Stimulated activated CD4-positive, alpha-beta T cell treated with anti-CD3 and anti-CD28 coated beads, Interleukin-1b, Interleukin-23, amount 100 ng/mL, for 48 hours (primary cell): ENCODE data around the gene ALG1L2.
"Not testable (repeated sequence)": the region's sequence is repeated elsewhere in the genome, so short reads cannot be mapped to it uniquely, and the experiment has no call there.

ENCODE experiments used
- DNase-seq: peaks from one replicate; pipeline ENCODE4 v3.0.0-alpha.2; 2020

The ALG1L2 gene, protein sequence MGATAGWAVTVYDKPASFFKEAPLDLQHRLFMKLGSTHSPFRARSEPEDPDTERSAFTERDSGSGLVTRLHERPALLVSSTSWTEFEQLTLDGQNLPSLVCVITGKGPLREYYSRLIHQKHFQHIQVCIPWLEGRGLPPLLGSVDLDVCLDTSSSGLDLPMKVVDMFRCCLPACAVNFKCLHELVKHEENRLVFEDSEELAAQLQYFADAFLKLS

DNA sequence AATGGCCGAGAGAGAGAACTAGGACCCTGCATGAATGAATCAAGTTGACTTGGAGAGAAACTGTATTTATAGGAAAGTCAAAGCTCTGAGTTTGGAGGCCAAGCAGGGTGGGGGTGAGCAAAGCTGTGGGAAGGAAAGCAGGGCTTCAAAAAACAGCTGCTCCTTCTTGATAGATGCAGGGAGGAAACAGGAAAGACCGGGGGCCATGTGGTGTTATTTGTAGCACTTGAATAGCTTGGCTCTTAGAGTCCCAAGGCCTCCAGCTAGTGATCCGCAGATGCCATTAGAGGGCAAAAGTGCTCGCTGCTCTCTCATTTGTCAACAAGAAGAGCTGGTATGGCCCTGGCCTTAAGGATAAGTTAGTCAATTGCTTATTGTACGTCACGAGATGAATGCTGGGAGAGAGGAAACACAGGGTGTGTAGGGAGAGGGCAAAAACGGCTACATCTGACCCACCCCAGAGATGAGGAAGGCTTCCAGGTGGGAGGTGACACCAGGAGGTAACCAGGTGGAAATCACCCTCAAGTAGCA lies at the start of gene ALG1L2:
Gene ALG1L2 (plus strand): TSS at position 481 of the 531 bp plus-strand sequence. CDS start 186 bp downstream, outside the sequence.
- no peak for DNase-seq

DNA sequence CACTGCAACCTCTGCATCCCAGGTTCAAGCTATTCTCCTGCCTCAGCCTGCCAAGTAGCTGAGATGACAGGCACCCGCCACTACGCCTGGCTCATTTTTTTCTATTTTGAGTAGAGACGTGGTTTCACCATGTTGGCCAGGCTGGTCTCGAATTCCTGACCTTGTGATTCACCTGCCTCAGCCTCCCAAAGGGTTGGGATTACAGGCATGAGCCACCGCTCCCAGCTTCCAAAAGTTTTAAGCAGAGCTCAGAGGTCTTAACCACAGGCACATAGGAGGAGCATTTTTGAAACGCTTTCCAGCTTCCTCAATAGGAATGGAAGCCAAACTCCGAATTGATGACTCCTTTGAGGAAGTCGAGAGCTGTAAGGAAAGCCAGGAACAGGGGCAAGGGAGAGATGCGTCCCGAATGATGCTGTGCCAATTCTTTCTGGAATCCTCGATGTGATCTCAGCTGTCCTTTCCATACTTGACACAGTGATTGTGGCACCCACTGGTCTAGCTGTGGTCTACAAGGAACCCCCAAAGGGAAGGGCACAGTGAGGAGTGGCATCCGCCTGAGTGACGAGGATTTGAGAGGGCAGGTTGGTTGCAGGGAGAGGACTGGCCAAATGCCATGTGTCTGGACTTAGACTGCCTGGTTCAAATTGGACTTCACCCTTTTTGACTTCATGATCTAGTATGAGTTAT lies 44.4 kb upstream of the ALG1L2 start:
- DNase-seq: not testable (repeated sequence)

DNA sequence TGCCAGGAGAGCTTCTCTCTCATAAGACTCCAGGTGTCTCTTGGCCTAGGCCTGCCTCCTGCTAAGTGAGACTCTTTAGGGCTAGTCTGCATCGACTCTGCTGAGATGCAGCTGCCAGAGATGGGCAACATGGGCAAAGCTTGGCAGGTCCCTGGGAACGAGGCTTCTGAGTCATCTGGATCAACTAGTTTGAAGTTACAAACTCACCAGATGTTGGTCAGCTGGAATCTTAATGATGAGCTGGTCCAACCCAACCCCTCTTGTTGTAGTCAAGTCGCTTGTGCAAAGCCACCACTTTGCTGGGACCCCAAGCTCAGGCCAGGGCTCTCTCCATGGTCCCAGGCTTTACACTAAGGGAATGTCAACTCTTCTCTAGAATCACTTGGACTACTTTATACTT lies 38.9 kb upstream of the ALG1L2 start:
- not testable (repeated sequence) for DNase-seq

DNA sequence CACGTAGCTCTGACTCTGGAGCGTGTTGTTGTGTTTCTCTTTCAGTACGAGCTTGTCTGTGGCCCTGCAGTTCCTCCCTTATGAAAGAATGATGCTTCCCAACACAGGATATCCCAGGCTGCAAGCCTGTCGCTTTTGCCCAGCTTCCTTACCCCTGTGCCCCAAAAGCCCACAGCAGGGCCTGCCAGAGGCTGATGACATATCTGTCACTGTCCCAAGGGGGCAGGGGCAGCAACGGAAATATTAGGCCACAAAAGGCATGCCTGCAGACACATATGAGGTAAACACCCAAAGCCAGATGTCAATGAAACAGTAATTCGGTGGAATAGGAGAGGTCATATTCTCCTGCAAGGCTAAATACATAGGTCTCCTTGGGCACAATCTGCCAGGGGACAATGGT lies 38.0 kb upstream of the ALG1L2 start:
- not testable (repeated sequence) for DNase-seq

DNA sequence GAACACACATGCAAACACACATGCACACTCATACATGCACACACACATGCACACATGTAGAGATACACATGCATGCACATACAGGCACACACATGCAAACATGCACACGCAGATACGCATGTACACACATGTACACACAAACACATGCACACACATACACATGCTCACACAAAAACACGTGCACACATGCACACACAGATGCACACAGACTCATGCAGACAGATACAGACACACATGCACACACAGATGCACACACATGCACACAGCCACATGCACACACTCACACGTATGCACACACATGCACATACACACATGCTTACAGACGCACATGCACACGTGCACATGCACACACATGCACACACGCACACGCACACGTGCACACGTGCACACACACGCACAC lies 37.3 kb upstream of the ALG1L2 start:
- DNase-seq: no peak

DNA sequence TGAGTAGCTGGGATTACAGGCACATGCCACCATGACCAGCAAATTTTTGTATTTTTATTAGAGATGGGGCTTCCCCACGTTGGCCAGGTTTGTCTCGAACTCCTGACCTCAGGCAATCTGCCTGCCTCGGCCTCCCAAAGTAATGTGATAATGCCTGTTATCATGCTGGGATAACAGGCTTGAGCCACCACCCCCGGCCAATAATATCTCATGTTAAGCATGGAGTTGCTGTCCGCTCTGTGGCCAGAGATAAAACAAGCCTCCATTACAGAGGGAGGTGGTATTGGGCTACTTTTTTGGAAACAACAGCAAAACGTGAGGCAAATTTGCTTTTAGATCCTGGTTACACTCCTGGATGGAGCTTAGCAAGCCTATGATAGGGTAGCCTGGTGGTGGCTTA lies 32.9 kb upstream of the ALG1L2 start:
- DNase-seq: no peak

DNA sequence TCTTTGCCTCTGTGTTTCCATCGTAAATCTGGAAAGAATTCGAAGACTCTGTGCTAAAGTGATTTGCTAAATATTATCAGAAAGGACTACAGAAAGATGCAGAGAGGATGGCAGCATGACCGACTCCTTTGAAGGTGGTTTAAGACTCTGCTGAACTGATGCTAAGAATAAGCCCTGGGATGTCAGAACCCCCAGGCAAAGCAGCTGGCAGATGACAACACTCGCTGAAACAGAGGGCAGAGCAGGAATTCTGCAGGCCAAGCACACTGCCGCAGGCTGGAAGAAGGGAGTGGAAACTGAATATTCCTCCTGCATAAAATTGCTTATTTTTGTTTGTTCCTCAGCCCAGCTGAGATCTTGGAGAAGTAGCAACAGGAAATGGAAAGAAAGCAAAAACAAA lies 29.3 kb upstream of the ALG1L2 start:
- not testable (repeated sequence) for DNase-seq

DNA sequence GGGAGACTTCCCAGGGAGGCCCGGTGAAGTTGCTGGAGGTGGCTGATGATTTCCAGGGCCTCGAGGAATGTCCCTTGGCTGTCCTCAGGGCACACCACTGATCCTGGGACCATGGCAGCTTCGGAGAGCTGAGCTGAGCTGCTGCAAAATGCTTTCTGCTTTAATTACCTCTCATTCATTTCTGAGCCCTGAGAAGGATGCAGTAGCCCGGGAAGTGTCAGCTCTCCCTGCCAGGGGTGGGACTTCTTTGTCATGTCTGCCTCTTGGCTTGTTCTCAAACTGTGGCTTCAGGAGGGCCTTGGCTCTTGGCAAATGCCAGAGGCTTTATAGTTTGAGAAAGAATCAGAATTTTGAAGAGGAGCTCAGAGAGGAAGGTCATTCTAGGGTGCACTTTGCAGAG lies 28.7 kb upstream of the ALG1L2 start:
- DNase-seq: not testable (repeated sequence)

DNA sequence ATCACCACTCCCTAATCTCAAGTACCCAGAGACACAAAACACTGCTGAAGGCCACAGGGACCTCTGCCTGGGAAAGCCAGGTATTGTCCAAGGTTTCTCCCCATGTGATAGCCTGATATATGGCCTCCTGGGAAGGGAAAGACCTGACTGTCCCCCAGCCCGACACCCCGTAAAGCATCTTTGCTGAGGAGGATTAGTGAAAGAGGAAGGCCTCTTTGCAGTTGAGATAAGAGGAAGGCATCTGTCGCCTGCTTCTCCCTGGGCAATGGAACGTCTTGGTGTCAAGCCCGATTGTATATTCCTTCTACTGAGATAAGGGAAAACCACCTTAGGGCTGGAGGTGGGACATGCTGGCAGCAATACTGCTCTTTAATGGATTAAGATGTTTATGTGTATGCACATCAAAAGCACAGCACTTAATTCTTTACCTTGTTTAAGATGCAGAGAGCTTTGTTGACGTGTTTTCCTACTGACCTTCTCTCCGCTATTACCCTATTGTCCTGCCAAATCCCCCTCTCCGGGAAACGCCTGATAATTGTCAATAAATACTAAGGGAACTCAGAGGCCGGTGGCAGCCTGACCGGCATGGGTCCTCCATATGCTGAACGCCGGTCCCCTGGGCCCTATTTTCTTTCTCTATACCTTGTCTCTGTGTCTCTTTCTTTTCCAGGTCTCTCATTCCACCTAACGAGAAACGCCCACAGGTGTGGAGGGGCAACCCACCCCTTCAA lies 23.9 kb upstream of the ALG1L2 start:
- not testable (repeated sequence) for DNase-seq

DNA sequence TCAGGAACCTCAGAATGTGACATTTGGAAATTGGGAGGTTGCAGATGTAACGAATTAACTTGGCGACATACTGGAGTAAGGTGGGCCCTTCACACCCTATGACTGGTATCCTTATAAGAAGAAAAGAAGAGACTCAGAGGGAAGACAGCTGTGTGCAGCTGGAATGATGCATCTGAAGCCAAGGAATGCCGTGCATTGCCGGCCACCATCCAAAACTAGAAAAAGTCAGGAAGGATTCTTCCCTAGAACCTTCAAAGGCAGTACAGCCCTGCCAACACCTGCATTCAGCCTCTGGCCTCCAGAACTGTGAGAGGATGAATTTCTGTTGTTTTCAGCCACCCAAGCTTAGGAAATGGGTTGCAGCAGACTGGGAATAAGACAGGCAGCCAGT lies 23.4 kb upstream of the ALG1L2 start:
- DNase-seq: not testable (repeated sequence)

DNA sequence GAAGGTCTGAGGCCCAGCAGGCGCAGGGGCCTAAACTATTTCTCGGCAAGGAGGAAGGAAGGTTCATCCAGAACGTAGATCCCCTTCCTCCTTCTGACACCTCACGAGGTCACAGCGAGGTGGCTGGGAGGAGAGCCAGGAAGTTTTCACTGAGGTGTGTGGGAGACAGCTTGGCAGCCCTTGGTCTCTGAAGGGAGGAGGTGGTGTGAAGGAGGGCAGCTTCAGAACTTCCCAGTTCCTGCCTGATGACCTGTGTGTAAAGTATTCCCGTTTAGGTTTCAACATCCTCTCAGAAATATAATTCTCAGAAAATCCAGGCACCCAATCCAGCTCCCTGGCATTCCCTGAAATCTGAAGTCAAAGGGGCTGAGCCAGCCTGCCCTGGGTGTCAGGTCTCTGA lies 22.9 kb upstream of the ALG1L2 start:
- DNase-seq: not testable (repeated sequence)

DNA sequence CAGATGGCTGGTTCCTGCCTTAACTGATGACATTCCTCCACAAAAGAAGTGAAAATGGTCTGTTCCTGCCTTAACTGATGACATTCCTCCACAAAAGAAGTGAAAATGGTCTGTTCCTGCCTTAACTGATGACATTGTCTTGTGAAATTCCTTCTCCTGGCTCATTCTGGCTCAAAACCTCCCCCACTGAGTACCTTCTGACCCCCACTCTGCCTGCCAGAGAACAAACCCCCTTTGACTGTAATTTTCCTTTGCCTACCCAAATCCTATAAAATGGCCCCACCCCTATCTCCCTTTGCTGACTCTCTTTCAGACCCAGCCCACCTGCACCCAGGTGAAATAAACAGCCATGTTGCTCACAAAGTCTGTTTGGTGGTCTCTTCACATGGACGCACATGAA lies 22.5 kb upstream of the ALG1L2 start:
- DNase-seq: not testable (repeated sequence)

DNA sequence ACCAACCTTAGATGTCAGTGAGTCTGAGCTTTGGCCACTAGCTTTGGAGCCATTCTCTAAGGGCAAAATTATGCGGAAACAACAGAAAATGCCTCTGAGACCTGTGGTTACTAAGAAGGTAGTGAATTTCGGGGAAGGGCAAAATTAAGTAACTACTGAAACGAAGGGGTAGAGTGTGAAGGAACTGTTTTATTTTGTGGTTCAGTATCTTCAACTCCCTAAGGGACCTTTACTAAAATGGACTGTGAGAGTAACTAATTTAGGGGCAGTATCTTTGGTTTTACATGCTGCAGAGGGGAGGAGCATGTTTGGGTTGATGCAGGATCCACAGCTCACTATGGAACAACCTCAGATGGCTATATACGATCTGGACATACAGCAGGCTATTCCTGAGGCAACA lies 8.0 kb upstream of the ALG1L2 start:
- no peak for DNase-seq

DNA sequence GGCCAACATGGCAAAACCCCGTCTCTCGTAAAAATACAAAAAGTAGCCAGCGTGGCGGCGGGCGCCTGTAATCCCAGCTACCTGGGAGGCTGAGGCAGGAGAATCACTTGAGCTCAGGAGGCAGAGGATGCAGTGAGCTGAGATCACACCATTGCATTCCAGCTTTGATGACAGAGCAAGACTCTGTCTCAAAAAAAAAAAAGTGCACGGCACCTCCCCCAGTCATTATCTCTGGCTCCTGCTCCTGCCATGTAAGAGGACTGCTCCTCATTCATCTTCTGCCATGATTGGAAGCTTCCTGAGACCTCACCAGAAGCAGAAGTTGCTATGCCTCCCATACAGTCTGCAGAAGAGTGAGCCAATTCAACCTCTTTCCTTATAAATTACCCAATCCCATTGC lies 4.0 kb upstream of the ALG1L2 start:
- DNase-seq: no peak

DNA sequence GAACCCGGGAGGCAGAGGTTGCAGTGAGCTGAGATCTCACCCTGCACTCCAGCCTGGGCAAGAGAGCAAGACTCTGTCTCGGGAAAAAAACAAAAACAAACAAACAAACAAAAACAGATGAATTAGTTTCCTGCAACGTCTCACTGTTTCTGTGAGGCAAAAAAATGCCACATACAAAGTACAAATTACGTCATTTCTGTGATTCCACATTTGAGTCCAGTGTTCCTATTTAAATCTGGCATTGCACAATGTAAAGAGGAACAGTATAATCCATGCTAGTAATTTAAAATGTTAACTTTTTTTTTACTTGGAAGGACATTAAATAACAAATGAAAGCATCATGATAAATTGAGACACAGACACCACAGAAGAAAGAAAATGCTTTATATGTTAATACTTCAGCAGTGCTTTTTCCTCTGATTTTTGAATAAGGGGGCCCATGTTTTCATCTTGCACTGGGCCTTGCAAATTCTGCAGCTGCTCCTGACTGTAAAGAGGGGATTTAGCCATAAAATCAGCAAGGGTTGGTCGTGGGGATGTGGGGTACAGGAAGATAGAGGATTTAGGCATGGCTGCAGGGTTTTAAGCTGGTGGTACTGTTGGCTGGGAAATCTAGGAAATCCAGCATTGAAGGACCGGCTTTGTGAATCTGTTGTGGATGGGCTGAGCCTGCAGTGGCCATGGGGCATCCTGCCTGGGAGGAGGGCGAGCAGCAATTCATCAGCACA lies 1.9 kb downstream of the ALG1L2 start:
- DNase-seq: not testable (repeated sequence)

DNA sequence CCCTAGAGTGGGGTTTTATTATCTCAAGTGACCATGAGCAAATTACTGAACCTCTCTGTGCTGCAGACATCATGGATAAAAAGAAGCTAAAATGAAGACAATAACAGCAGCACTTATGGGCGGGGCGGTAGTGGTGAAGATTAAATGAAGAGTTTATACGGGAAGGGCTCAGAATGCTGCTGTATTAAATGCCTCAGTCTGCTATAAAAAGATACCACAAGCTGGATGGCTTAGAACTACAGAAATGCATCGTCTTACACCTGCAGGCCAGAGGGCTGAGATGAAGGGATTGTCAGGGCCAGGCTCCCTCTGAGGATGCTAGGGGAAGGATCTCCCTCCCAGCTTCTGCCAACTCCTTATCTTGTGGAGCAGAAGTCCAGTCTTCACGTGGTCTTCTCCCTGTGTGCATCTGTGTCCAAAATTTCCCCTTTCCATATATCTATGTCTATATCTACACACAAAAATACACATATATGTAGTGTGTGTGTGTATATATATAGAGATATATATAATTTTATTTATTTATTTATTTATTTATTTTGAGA lies 2.9 kb downstream of the ALG1L2 start:
- no peak for DNase-seq

DNA sequence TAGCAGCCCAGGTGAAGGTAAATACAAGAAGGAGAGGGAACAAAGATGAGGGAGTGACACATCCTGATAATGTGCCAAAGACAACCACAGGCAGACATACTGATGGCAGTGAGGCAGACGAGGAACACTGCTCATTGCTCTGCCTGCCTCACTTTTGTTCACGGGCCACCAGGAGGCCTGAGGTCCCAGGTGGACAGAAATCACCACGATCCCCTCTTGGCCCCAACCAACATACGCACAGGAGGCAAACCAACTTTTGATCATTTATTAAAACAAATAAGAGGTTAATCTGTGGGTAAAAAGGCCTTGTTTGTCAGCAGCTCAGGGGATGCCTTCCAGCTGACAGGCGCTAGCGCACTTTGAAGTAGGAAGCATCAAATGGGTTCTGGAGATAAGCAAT lies 4.2 kb downstream of the ALG1L2 start:
- DNase-seq: no peak

DNA sequence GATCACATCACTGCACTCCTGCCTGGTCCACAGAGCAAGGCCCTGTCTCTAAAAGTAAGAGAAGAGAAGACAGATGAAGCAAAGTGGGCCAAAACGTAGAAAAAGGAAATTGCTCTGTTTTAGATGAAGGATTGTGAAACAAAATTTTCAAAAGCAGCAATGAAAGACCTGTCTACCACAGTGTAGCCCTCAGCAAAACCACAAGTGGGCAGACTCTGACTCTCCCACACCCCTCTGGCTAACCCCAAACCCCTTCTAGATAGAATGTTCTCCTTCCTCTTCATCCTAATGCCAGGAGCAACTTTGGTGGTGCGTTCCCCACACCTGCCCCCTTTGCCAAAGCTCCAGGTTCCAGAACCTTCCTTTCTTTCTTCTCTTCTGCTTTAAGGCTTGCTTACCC lies 5.0 kb downstream of the ALG1L2 start:
- DNase-seq: not testable (repeated sequence)

DNA sequence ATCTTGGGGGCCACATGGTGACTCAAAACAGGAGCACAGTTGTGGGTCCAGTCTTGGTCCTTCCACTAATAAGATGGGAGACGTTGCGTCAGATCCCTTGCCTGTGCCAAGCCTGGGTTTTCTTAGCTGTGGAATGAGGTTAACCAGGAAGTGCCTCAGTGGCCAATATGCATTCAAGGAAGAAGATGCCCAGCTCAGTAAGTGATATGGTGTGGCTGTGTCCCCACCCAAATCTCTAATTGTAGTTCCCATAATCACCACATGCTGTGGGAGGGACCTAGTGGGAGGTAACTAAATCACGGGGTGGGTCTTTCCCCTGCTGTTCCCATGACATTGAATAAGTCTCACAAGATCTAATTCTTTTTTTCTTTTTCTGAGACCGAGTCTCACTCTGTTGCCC lies 6.4 kb downstream of the ALG1L2 start:
- DNase-seq: no peak

DNA sequence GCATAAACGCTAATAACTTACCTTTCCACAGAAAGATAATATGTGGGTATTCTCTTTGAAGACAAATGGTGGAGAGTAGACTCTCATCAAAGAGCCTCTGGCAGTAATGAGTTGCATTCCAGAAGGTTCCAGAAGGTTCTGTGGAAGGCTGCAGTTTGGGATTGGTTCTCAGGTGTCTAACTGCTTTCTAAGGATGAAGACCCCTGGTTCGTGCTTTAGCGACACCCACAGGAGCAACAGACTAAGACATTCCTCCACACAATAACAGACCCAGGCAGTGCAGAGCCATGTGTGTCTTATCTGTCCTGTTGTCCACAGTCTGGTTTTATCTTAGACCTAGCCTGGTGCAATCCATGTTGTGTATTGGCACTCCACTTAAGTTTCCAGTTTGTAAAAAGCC lies 9.1 kb downstream of the ALG1L2 start:
- DNase-seq: not testable (repeated sequence)

DNA sequence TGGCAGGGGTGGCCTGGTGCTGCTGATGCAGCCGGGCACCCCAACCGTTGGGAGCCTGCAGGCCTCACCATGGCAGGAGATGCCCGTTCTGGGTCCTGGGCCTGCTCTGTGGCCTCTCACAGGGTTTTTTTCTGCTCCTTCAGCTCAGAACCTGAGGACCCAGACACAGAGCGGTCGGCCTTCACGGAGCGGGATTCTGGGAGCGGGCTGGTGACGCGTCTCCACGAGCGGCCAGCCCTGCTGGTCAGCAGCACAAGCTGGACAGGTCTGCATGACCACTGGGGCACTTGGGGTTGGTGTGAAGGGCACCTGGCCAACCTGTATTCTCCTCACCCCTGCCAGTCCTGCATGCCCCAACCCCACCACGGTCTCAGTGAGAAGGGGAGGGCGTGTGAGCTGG lies 10.3 kb downstream of the ALG1L2 start:
- DNase-seq: no peak

DNA sequence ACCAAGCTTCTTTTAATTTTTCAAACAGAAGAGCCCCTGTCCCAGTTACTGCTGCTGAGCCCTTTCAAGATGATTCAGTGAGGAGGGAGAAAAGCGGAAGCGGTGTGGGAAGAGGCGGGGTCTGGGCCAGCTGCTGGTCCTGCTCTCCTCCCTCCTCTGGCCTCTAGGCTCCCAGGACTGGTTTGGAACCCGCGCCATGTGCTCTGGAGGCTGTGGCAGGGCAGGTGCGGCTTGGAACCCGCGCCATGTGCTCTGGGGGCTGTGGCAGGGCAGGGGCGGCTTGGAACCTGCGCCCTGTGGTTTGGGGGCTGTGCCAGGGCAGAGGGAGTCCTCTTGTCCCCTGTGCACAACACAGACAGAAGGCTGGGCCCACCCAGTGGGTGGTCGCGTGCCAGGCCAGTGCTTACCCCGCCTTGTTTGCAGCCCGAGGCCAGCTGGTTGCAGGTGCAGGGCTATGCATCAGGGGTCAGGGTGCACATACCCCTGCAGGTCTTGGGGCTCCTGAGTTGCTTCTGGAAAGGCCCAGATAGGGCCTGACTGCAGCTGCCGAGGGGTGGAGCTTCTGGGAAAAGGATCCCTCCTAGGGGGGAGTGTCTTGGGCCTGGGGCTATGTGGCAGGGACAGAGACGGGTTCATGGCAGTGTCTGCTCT lies 12.2 kb downstream of the ALG1L2 start:
- DNase-seq: peak; percentile 22
